HG02884 (cell line): ENCODE measurements around the gene SYT14.
"Not testable (repeated sequence)": the region's sequence is repeated elsewhere in the genome, so short reads cannot be mapped to it uniquely, and the experiment has no call there.

Experiments
- ATAC-seq: cut with Tn5 transposase; IDR thresholded peaks from one replicate; pipeline ENCODE4 v1.9.1; 2021; ENCODE audit warnings: mild to moderate bottlenecking, moderate library complexity; ENCODE audit not compliant: unreplicated experiment

Gene SYT14

GRCh38 chr1:209937996-209938959, at the start of gene SYT14:
Gene SYT14, plus strand, starts transcription at chr1:209938217. Its CDS starts 48 bp downstream, at chr1:209938265.
- no peak for ATAC-seq

DNA sequence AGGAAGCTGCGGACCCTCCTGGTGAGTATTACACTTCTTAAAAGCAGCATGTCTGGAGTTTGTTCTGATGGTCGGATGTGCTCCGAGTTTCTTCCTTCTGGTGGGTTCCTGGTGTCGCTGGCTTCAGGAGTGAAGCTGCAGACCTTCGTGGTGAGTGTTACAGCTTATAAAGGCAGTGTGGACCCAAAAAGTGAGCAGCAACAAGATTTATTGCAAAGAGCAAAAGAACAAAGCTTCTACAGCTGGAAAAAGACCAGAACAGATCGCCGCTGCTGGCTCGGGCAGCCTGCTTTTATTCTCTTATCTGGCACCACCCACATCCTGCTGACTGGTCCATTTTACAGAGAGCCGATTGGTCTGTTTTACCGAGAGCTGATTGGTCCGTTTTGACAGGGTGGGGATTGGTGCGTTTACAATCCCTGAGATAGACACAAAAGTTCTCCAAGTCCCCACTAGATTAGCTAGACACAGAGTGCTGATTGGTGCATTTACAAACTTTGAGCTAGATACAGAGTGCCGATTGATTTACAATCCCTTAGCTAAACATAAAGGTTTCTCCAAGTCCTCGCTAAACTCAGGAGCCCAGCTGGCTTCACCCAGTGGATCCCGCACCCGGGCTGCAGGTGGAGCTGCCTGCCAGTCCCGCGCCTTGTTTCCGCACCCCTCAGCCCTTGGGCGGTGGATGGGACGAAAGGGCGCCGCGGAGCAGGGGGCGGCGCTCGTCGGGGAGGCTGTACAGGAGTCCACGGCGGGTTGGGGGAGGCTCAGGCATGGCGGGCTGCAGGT, 49.5 kb upstream of the SYT14 start:
- ATAC-seq = not testable (repeated sequence)

GRCh38 chr1:209889077-209889418, 49.0 kb upstream of the SYT14 start:
- no peak for ATAC-seq

DNA sequence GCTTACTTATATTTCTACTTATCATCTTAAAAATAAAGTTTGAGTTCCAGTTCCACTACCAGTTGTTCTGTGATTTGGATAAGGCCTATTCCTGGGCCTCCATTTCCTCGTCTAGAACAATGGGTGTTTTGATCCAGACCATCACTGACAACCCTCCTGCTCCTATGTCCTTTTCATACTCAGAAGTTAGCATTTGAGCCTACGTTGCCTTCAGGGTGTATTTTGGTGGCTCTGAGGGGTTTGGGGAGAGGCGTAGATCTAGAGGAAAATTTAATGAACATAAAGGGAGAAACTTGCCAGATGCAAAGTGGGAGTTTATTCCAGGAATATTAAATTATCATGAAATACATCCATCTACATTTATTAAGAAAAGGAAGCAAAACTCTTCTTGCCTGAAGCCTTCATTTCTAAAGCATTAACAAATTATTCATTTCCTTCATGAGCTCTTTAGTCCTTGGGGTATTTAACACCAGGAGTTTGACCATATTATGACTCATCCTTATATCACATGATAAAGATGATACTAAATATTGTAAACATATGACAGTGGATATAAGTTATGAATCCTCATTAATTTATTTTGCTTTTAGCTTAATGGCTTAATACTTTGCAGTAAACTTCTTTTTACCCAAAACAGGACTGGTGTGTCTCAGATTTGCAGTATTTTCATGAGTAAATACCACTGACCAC, 47.2 kb upstream of the SYT14 start:
- ATAC-seq = no peak

DNA sequence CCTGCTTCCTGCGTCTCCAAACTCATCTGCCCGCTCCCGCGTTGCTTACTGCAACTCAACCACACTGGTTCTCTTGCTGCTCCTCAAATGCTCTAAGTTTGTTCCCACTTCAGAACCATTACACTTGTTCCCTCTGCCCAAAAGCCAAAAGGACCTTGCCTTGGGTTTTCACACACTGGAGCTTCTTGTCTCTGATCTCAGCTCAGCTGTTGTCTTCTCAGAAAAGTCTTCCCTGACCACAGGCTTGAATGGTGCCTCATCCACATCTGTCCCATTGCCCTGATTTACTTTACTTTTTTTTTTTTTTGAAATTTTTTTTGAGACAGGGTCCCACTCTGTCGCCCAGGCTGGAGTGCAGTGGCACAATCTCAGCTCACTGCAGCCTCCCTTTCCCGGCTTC, 44.3 kb upstream of the SYT14 start:
- no peak for ATAC-seq

- ATAC-seq = no peak
These were observed 42.3 kb upstream of the SYT14 start for GRCh38 chr1:209895709-209896108.

DNA sequence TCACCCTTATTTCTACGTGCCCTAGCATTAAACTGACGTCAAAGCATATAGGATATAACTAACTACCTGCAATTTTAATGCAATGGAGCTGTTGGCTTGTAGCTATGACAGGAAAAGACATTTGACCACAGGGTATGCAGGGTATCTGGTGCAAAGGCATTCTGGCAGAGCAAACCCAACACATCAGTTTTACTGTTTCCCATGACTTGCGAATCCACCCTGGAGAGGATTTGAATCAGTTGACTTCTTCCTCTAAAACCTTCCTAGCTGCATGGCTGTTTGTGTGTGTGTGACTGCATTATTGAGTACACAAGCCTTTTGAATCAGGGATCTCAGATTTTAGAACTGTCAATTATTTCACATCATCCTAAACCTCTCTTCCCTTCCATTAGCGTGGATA, 41.7 kb upstream of the SYT14 start:
- ATAC-seq = no peak

- not testable (repeated sequence) for ATAC-seq
These were observed 39.7 kb upstream of the SYT14 start for GRCh38 chr1:209898271-209898670.

DNA sequence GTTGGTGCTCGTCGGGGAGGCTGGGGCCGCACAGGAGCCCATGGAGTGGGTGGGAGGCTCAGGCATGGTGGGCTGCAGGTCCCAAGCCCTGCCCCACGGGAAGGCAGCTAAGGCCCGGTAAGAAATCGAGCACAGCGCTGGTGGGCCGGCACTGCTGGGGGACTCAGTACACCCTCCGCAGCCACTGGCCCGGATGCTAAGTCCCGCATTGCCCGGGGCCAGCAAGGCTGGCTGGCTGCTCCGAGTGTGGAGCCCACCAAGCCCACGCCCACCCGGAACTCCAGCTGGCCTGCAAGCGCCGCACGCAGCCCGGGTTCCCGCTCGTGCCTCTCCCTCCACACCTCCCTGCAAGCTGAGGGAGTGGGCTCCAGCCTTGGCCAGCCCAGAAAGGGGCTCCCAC, 39.2 kb upstream of the SYT14 start:
- ATAC-seq = not testable (repeated sequence)

DNA sequence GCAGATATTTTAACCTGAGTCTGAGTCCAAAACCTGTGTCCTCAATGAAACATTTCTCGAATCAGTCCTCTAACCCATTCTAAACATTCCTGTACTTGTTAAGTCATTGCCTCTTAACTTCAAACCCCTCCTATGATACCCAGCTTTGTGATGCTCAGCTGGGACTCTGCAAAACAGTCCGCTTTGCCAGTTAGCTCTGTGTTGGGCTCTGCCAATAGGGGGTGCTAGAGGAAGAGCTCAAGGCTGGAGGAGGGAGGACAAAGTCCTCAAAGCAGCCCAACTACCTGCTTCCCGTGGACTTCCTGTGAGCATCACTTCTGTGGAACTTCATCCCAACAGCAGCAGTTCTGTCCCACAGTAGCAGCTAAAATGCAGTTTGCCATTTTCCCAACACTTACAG, 38.1 kb upstream of the SYT14 start:
- ATAC-seq = no peak

GRCh38 chr1:209900734-209901133, 37.3 kb upstream of the SYT14 start:
- ATAC-seq = no peak

DNA sequence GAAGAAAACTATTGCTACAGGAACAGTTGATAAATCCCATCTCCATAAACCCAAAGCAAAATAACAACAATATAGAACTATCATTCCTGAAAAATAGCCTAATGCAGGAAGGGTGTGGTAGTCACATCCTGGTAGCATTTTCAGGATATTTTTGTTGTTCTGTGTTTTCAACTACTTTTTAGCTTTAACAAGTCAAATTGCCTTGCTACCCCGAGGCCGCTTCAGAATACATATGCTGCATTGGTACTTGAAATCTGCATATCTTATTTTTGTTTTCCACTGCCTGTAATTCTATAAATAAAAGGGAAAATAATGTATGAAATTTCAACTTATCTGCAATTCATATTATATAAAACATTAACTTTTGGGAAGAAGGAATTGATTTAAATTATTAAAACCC, 36.8 kb upstream of the SYT14 start:
- no peak for ATAC-seq

GRCh38 chr1:209904774-209905173, 33.2 kb upstream of the SYT14 start:
- ATAC-seq = not testable (repeated sequence)

DNA sequence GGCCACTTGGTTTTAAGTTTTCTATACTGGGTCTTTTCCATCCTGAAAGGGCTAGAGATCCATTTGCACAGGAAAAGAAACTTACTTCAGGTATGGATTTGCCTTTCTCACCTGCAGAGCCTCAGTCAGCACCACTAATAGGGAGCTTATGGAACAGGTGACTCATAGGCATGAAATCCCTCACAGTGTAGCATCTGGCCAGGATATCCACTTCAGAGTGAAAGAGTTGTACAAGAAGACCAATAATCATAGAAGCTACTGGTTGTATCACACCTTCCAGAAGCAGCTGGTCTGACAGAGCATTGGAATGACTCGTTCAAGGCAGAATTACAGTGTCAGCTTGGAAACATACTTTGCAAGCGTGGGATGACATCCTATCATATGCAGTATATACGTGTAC, 26.3 kb upstream of the SYT14 start:
- ATAC-seq = no peak

DNA sequence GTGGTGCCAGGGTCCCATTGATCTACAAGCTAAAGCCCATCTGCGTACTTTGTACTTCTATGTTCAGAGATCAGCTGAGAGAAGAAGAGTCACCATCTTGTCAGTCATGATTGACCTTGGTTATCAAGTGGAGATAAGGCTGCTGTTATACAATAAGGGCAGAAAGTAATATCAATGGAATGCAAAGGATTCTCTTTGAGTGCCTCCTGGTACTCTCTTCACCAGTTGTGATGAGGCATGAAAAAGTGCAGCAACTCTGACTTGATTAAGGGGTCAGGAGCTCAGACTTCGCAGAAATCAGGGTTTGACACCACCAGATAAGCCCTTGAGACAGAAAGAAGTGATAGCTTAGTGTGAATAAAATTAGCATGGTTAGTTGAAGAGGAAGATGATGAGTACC, 25.7 kb upstream of the SYT14 start:
- no peak for ATAC-seq

DNA sequence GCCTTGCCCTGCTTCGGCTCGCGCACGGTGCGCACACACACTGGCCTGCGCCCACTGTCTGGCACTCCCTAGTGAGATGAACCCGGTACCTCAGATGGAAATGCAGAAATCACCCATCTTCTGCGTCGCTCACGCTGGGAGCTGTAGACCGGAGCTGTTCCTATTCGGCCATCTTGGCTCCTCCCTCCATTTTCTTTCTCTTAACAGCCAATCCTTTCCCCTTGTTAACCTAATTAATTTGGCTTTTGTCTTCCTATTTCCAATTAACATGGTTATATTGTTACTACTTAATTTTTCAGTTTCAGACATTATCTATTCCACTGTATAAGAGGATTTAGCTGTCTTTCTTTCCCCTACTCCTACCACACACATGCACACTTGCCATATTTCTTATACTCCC, 18.4 kb upstream of the SYT14 start:
- ATAC-seq = not testable (repeated sequence)

DNA sequence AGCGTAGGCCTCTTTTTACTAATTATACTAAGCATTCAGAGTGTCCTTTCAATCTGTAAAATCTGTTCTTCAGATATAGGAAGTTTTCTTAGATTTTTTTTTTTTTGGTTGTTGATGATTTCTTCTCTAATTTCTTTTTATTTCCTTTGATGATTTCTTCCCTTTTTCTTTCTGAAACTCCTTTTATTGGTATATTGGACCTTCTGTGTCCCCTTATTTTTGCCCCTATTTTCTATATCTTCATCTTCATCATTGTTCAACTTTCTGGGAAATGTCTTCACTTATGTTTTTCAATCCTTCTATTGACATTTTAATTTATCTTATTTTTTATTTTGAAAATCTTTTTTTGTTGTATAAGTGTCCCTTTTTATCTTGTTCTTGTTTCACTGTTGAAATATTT, 17.2 kb upstream of the SYT14 start:
- ATAC-seq = no peak

- no peak for ATAC-seq
These were observed 13.6 kb upstream of the SYT14 start for GRCh38 chr1:209924390-209924789.

DNA sequence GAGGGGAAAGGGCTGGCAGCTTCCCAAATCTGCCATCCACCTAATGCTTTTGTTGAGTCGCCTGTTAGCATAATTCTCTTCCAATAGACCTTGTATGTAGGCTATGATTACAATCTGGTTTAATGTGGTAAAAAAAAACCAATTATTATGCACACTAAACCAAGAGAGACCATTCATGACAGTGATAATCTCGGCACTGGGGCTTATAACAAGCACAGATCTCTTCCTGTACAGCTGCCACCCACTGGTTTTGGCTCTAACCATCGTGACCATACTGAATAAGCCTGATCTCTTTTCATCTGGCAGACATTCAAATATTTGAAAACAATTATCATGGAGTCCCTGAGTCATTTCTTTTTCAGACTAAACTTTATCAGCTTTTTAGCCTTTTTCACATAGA, 12.0 kb upstream of the SYT14 start:
- ATAC-seq = no peak

DNA sequence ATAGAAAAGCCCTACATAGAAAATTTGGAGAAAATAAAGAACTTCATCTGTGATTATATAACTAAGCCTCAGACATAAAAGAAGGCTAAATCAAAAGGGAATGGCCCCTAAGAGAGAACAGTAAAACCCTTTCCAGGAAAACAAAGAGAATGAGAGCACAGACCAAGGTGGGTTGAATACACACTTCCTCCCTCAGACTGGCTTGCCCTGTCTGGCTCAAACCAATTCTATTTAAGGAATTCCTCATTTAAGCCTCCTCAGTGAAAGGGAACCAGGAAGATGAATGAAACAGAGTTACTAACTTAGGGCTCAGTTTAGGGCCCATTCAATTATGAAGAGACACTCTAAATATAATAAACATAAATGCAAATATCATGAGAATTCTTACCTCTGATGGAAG, 10.6 kb upstream of the SYT14 start:
- no peak for ATAC-seq

- ATAC-seq = no peak
These were observed 8.3 kb upstream of the SYT14 start for GRCh38 chr1:209929751-209930150.
